ENCODE measurements around the gene TMEM184B. TPM values are rescaled to one million over a fixed set of nuclear protein-coding genes. Genes with fewer than 3 reads are reported as not detected.
A peak's percentile ranks its signal among the peaks of the same experiment; 100 is the strongest.

The TMEM184B gene
- total RNA-seq, 2 donors from 2014 or later = 55.4 to 57.6 TPM

DNA sequence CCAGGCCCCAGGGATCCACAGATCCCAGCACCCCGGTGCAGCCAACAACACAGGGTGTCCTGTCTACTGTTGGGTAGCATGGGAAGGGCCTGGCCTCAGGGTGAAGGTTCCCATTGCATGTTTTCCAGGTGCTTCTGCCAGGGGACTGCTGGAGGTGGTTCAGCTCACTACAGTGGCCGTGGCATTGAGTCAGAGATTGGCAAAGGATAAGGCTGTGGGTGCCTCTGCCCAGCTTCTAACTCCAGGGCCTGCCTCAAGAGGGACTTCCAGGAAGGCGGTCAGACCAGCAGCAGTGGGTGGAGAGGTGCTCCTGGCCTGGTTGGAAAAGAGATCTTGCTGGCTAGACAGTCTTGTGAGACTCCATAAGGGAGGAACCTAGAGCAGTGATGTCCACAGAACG is 23.6 kb upstream of the TMEM184B start:
- DNase-seq = no peak
- no peaks in the 10 kb centered on the region for H3K27me3 Mint-ChIP-seq (ENCODE audit: insufficient read depth)
- 91 to 95% methylated on average over 4 of the region's 4 CpGs for WGBS, 2 experiments (ENCODE audit: insufficient coverage in 1 of 2, insufficient read length in 1 of 2)
- H3K9ac ChIP-seq (ENCODE audit: extremely low read depth, low read length, poor library complexity, severe bottlenecking) = no peak overlapping the region
- no peak overlapping the region for H3K4me3 ChIP-seq (ENCODE audit: low read length)
- H3K27me3 ChIP-seq (ENCODE audit: control insufficient read depth, insufficient read depth, low read length, poor library complexity, severe bottlenecking) = no peaks in the 10 kb centered on the region
- H3K9me3 Mint-ChIP-seq = no peaks in the 10 kb centered on the region
- peaks cover 70% of the 10 kb centered on the region for H3K36me3 Mint-ChIP-seq (ENCODE audit: low read depth)
- no peak overlapping the region for H3K4me3 Mint-ChIP-seq
- no peaks in the 10 kb centered on the region for H3K4me1 Mint-ChIP-seq
- H3K4me1 ChIP-seq (ENCODE audit: control insufficient read depth, insufficient read depth, low read length) = no peaks in the 10 kb centered on the region
- no peak for TF ChIP-seq CTCF (conservative IDR thresholded peaks at IDR 0.05)
- peaks cover 93% of the 10 kb centered on the region for H3K36me3 ChIP-seq (ENCODE audit: control insufficient read depth, insufficient read depth, low read length)
- H3K27ac ChIP-seq (ENCODE audit: low read depth, low read length) = no peak overlapping the region
- no peaks in the 10 kb centered on the region for H3K9me3 ChIP-seq (ENCODE audit: control insufficient read depth, low read length)
- H3K27ac Mint-ChIP-seq = peak overlapping the region; percentile 39

DNA sequence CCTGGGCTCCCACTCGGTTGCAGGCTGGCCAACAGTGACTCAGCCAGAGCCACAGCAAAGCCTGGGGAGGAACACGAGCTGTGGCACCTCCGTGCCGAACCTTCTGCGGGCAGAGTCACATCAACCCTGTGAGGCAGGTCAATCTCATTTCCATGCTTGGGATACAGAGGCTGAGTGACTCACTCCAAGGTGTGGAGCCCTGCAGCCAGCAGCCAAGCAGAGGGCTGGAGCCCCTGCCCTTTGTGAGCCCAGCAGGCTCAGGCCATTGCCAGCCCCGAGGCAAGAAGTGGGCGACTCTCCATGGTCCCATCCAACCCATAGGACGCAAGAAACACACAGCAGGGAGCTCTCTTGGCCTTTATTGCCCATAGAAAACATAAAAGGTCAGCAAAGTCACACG is 23.1 kb upstream of the TMEM184B start:
- Histone ChIP-seq H3K4me1 (ENCODE audit: control insufficient read depth, insufficient read depth, low read length) (no peaks in the 10 kb centered on the region), H3K36me3 (ENCODE audit: control insufficient read depth, insufficient read depth, low read length) (peaks cover 93% of the 10 kb centered on the region), H3K27me3 (ENCODE audit: control insufficient read depth, insufficient read depth, low read length, poor library complexity, severe bottlenecking) (no peaks in the 10 kb centered on the region), H3K9ac (ENCODE audit: extremely low read depth, low read length, poor library complexity, severe bottlenecking) (no peak overlapping the region), H3K9me3 (ENCODE audit: control insufficient read depth, low read length) (no peaks in the 10 kb centered on the region), H3K27ac (ENCODE audit: low read depth, low read length) (no peak overlapping the region), H3K4me3 (ENCODE audit: low read length) (no peak overlapping the region)
- WGBS, 2 experiments (ENCODE audit: insufficient coverage in 1 of 2, insufficient read length in 1 of 2) = 94 to 97% methylated on average over 9 of the region's 9 CpGs
- H3K27me3 Mint-ChIP-seq (ENCODE audit: insufficient read depth) = no peaks in the 10 kb centered on the region
- no peak for TF ChIP-seq CTCF (conservative IDR thresholded peaks at IDR 0.05)
- no peak for DNase-seq
- no peaks in the 10 kb centered on the region for H3K9me3 Mint-ChIP-seq
- no peaks in the 10 kb centered on the region for H3K4me1 Mint-ChIP-seq
- peaks cover 70% of the 10 kb centered on the region for H3K36me3 Mint-ChIP-seq (ENCODE audit: low read depth)
- no peak overlapping the region for H3K4me3 Mint-ChIP-seq
- no peak overlapping the region for H3K27ac Mint-ChIP-seq

DNA sequence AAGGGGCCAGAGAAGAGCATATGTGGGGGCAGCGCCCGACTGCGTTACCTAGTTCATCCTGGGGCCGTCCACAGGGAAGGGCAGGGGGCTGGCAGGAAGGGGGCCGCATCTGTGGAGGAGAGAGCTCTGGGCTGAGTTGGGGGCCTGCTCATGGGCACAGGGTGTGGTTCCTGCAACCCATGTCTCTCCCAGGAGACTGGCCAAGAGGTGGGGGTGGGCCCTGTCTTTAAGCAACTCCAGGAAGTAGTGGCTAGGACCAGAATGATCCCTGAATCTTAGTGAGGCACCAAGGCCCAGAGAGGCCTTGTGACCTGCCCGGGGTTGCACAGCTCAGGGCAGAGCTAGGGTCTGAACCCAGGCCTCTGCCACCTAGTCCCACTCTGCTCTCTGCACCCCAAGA is 22.5 kb upstream of the TMEM184B start:
- no peak overlapping the region for H3K4me3 ChIP-seq (ENCODE audit: low read length)
- DNase-seq = no peak
- H3K9me3 Mint-ChIP-seq = no peaks in the 10 kb centered on the region
- H3K36me3 ChIP-seq (ENCODE audit: control insufficient read depth, insufficient read depth, low read length) = peaks cover 91% of the 10 kb centered on the region
- peak overlapping the region; percentile 30 for H3K27ac Mint-ChIP-seq
- H3K9ac ChIP-seq (ENCODE audit: extremely low read depth, low read length, poor library complexity, severe bottlenecking) = no peak overlapping the region
- peaks cover 67% of the 10 kb centered on the region for H3K36me3 Mint-ChIP-seq (ENCODE audit: low read depth)
- TF ChIP-seq CTCF (conservative IDR thresholded peaks at IDR 0.05) = no peak
- peak overlapping the region; percentile 32 for H3K27ac ChIP-seq (ENCODE audit: low read depth, low read length)
- H3K27me3 Mint-ChIP-seq (ENCODE audit: insufficient read depth) = no peaks in the 10 kb centered on the region
- H3K9me3 ChIP-seq (ENCODE audit: control insufficient read depth, low read length) = no peaks in the 10 kb centered on the region
- no peak overlapping the region for H3K4me3 Mint-ChIP-seq
- H3K27me3 ChIP-seq (ENCODE audit: control insufficient read depth, insufficient read depth, low read length, poor library complexity, severe bottlenecking) = no peaks in the 10 kb centered on the region
- no peaks in the 10 kb centered on the region for H3K4me1 ChIP-seq (ENCODE audit: control insufficient read depth, insufficient read depth, low read length)
- no peaks in the 10 kb centered on the region for H3K4me1 Mint-ChIP-seq
- 94 to 100% methylated on average over 4 to 6 of the region's 6 CpGs for WGBS, 2 experiments (ENCODE audit: insufficient coverage in 1 of 2, insufficient read length in 1 of 2)
